Sciatic nerve (tissue), 2 donors: Measurements from ENCODE around the gene SRGAP3. TPM values are rescaled to one million over a fixed set of nuclear protein-coding genes. Genes with fewer than 3 reads are reported as not detected.

Experiments used
- ATAC-seq: fragments of 200-7000 bp; cut with Tn5 transposase; one replicate; pipeline ENCODE4 v1.9.1; 2020; ENCODE audit warnings: mild to moderate bottlenecking, moderate library complexity
- DNase-seq: peaks from one replicate; pipeline ENCODE4 v3.0.0-alpha.2; 2020; ENCODE audit warnings: low spot score
- intact Hi-C: fragments of 100-400 bp; cut with DNase I; formaldehyde crosslinking; loops from one replicate; pipeline ENCODE4 v1.14.2; 2022
- total RNA-seq: library from RNA; stranded (reverse); fragmentation: NEBNext Ultra II Directional; extraction: Animal tissue kit (Norgen Biotek cat#: 25700); gene quantifications from one replicate; pipeline ENCODE4 v1.2.1, GENCODE V29; 2021
- donor health status: DM: no; HTN: no; CAD: no.
- donor health status: DM: no; HTN: no; CAD: no.

Gene SRGAP3
- total RNA-seq, 1 donor from 2014 or later = 14.4 TPM

DNA sequence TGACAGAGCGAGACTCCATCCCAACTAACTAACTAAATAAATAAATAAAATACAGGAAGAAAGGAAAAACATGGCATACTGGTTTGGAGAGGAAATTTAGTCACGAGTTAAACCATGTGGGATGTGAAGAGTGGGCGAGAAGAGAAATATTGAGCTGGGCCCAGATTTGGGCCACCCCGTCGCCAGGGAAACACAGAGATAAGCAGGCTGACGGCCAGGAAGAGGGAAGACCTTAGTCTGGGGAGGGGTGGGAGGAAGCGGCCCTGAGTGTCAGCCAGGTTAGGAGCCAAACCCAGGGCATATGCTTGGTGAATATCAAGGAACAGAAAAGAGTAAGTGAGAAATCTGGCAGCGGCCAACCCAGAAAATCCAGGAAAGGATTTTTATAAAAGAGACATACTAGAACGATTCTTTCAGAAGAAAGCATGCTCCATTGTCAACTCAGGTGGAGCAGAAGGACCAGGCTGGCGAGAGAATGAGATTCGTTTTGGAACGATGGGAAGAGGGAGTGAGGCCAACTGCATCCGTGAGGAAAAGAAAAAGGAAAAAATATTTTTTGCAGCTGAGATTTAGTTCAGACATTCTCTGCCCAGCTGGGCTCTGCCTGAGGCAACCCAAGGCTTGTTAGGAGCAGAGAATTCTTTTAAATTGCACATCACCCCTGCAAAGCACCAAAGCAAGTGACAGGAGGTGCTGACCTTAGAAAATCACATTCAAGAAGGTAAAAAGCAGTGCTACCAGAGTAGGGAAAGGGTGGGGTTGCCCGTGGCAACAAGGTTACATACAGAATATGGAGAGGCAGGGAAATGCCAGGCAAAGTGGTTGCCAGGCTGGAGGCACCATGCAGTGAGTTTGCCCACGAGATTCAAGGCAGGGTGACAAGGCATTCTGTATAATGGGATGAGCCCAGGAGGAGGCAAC lies 226.9 kb downstream of the SRGAP3 start:
- DNase-seq = no peak
- ATAC-seq = no peak
- intact Hi-C loops = no loop called here

DNA sequence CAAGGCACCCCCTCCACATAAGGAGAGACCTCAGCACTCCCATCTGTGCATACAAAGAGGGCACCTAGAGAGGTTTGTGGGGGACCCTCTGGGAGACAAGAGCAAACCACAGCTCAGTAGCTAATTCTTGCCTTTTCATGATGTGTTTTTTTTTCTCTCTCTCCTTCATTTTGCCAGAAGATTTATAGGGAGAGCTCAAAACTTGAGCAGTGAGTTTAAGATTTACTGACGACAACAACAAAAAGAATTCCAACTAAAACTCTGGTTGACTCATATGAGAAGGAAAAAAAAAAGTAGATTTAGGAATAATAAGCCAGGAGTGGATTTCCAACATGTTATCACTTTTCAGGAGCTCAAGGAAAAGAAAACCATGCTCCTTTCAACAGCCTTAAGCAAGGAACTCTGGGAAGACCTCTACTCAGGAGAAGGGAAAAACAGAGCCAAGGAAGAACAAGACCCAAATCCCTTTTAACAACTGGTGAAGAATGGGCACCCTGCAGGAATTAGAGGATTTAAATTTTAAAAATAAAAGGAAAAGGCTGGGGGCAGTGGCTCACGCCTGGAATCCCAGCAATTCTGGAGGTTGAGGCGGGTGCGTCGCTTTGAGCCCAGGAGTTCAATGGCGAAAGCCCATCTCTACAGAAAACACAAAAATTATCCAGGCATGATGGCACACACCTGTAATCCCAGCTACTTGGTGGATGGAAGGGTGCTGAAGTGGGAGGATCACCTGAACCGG lies 228.0 kb downstream of the SRGAP3 start:
- intact Hi-C loops = no loop called here
- ATAC-seq (no peak), DNase-seq (no peak)

DNA sequence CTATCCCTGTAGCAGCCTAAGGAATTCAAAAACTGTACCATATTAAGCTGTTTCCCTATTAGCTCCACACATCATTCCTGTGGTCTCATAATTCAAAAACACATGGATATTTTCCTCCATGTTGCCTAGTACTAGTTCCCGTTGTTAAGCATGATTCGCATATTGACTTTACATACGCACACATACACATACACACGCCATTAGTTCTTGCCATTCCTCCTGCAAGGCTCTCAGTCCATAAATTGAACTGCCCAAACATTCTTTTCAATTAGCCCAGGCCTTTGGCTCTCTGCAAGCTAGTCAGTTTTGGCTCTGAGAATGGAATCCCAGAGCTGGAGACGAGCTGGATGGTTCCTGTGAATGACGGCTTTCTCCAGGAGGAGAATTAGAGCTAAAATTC lies 229.0 kb downstream of the SRGAP3 start:
- no peak for ATAC-seq
- intact Hi-C loops = no loop called here
- DNase-seq = no peak

DNA sequence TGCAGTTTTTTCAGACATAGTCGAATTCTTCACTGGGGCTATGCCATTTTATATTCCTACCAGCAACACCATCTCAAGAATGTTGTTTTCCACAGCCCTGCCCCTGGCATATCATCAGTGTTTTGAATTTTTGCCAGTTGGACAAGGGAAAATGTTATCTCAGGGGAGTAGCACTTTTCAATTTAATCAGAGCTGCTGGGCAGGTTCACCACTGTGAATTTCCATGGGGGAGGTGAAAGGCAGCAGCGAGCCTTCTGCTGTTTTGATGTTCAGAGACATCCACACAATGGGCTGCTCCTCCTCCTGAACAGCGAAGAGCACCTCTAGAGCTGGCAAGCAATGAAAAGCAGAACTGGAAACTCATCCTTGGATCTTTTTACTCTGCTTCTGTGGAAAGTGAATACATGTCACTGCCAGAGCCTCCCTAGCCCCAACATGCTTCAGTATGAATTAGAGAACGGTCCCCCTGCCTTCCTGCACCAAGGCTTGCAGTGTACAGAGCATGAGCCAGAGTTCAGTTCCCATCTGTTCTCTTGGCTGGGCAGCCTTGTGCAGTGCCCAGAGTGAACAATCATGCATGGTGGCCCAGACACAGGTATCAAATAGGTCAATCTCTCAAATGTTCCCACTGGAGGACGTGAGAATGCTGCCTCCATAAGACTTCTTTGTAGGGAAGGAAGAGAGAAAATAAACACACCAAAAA lies 230.0 kb downstream of the SRGAP3 start:
- DNase-seq (no peak), ATAC-seq (no peak)
- intact Hi-C loops = loop anchor here (2.0 kb wide), 1 partner anchor 27 kb away; no protein-coding TSS in a partner anchor

DNA sequence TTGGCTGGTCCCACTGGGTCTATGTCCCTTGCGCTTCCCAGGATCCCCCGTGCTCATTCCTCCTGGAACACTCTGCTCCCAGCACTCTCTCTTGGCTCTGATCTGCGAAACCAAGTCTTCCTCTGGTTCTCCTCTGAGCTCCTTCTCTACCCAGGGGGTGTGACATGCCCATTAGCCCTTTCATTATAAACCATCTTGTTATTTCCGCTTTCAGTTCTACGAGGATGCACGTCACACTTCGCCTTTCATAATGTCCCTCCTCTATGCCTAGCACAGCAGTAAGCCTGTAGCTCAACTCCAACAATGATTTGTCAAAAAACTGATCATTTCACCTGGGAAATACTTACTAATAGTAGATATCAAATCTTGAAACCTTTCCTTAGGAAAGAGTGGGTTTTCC lies 234.2 kb downstream of the SRGAP3 start:
- ATAC-seq (no peak), DNase-seq (no peak)
- intact Hi-C loops = no loop called here

DNA sequence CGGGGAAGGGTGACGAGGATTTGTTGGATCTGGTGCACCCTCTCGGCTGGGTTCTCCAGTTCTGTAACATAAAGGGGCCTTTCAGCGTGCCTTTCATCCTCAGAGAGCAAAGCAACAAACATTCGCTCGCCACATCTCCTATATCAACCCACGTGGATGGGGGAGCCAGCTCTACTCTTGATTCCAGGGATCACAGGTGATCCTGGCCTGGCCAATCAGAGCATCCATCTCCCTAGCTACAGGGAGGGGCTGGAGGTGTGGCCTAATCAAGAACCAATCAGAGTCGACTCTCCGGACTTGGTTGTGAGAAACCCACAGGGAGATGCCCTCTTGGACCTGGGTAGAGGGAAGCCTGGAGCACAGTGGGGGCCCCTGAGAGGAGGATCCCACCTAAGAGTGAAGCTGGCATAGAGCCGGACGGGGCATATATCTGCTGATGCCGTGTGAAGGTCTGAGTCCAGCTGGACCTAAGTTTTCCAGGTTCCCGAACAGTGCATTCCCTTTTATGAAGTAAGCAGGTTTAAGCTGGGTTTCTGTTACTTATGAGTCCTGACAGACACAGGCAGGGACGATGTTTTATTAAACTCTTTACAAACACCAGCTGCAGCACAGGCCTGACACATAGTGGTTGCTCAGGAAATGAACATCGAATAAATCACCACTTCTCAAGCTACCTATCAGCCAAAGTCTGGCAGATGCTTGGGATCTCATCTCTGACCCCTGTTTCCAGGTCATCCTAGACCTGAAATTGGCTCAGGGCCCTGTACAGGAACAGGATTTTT lies 235.5 kb downstream of the SRGAP3 start:
- intact Hi-C loops = no loop called here
- ATAC-seq = no peak
- DNase-seq = no peak

DNA sequence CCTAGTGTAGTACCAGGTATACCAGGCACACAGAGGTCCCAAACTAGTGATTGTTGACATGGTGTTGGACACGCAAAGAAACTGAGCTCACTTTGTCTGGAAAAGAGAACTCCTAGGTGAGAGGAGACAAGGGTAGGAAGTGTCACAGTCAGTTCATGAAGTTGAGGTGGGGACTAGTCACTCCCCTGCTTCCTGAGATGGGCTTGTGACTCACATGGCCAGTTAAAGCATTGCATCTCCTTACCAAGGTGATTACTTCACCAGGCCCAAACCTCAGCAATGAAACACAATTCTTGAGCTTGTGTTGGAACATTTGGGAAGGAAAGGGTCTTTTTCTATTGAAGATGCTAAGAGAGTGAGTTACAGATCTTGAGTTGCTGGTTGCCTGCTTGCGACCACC lies 236.9 kb downstream of the SRGAP3 start:
- ATAC-seq = no peak

DNA sequence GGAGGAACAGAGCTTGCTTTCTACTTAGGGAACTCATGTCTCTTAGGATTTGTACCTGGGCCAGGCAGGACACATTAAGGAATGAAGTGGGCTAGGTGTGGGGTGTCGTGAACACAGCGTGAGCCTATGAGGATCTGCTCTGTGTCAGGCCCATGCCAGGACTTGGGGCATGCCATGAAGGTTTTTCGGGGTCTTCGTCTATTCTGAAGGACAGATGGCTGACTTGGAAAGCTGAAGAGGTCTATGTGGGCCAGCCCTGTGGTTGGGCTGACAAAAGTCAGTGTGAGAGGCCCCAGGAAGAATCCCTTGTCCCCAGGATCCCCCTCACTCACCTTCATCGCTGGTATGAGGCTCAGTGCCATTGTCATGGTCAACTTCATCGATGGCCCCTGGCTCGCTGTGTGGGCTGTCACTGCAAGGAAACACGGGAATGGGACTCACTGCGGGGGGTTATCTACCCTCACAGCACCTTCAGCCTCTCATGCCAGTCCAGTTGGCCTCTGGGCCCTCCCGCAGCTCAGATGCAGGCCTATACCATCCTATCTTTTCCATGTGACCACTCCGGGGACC lies 239.4 kb downstream of the SRGAP3 start:
- intact Hi-C loops = no loop called here
- ATAC-seq = no peak
- DNase-seq = no peak

More for the DNA sequence above, 236.9 kb downstream of the SRGAP3 start:
- no peak for DNase-seq
- intact Hi-C loops = no loop called here

DNA sequence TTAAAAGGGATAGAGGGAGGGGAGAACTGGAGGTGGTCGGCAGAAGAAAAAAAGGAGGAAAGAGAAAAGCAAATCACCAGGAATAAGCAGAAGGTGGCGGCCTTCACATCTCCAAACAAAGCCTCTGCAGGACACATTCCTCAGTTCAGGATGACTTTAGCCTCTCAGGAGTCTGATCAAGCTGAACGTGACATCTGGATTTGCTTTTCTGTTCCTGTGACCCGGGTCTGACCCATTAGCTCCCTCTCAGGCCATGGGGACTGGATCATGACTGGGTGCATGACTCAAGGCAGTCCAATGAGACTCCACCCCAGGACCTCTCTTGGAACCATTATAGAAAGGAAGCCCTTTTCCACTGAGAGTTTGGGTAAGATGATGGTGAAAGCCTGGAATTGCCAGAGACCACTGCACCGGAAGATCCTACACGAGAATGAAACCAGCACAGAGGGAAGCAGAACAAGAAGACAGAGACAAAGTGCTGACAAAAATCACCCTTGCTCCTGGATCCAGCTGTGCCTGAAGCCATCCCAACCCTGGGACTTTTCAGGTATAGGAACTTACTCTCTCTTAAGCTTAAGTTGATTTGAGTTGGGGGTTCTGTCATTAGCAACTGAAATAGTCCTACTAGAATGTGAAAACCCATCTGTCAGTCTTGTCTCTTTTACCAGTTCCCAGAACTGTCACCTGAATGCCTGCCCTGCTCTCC lies 240.7 kb downstream of the SRGAP3 start:
- DNase-seq (no peak), ATAC-seq (no peak)
- intact Hi-C loops = no loop called here

DNA sequence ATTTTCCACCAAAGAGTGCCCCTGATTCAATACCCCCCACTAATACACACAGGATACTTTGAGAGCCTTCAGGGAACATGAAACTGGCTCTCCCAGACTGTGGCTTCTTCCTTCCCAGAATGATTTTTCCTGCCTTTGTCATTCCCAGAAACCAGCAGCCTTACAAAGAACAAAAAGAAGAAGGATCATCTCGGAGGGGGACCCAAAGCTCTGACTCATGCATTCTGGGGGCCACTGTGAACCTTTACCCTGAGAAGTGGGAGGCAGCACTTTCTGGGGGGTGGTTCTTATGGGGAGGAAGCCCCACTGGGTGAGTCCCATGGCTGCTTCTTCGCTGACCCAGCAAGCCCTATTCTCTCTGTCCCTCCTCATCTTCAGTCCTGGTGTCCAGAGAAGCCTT lies 241.5 kb downstream of the SRGAP3 start:
- DNase-seq (no peak), ATAC-seq (no peak)
- intact Hi-C loops = no loop called here

DNA sequence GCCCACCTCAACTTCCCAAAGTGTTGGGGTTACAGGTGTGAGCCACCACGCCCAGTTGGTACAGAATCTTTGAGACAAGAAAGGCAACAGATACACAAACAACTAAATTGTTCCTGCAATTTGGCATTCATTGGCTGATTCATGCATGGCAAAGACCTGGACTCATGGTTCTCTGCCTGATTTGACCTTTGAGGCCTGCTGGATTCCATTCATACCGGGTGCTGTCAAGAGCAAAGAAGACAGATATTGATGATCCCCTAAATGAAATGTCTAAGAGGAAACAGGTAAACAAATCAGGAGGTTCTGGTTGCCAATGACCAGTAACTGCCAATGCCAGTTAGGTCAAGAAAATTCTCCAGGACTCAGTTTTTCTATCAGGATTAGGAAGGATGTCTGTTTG lies 242.2 kb downstream of the SRGAP3 start:
- intact Hi-C loops = no loop called here
- ATAC-seq (no peak), DNase-seq (no peak)

DNA sequence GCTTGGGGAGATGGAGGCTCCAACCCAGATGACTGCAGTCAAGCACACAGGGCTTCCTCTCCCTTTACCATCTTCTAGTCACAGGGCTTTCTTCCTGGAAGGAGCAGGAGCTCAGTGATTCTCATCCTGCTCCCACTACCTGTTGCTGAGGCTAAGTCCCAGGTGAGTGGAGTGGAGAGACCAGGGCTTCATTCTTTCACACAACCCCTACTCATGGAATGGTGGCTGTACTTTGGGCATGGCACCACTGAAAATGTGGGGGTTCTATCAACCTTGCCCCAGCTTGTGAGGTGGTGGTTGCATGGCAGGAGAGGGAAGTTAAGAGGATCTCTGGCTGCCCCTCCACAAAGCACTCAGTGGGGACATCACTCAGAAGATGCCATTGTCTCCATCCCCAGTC lies 249.4 kb downstream of the SRGAP3 start:
- ATAC-seq (no peak), DNase-seq (no peak)
- intact Hi-C loops = no loop called here

DNA sequence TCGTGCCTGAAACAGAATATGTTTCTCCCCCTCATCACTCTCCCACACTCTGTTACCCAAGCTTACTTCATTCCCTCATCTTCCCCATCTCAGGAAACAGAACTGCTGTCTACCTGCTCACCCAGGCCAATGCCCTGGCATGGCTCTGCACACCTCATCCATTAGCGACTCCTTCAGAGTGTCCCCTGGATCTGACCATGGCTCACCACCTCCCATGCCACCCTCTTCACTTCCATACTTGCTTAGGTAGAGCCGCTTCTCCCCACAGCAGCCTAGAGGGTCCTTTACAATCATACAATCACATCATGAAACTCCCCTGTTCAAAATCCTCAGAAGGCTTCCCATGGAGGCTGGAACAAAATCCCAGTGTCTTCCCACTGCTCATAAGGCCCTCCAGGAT lies 252.3 kb downstream of the SRGAP3 start:
- intact Hi-C loops = no loop called here
- ATAC-seq (no peak), DNase-seq (no peak)

DNA sequence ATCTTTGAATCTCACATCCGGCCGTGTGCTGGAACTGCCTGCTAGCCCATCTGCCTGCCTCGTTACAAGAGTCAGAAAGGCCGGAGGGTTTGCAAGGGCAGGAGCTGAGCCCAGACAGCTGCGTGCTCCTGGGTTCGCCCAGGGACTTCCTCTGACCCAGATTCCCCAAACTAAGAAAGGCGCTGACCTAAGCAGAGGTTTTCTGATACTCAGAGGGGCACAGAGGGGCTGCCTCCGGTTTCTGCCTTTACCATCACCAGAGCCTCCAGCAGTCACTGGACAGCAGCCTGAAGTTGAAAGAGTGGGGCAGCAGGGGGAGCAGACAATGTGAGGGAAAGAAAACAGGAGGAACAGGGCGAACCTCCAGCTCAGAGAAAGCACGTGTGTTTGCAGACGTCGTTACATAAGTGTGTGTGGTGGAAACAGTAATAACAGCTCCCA lies 252.7 kb downstream of the SRGAP3 start:
- intact Hi-C loops = no loop called here
- DNase-seq (peak; percentile 73), ATAC-seq (peak; percentile 96)

DNA sequence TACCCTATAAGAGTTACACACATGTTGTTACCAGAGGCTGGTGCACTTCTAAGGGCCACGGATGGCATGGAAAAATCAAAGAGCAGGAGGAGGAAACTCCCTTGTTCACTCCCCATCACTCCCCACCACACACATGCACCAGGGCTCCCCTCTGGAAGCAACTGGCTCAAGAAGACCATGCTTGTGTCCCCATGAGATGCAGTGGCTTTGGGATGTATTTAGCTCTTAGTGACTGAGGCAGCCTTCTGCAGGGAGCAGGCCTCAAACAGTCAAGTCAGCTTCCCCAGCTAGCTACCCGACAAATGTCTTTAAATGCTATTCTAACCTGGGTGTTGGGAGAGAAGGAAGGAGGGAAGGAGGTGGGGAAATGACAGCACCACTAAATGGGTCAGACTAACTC lies 253.2 kb downstream of the SRGAP3 start:
- ATAC-seq (no peak), DNase-seq (no peak)
- intact Hi-C loops = no loop called here

DNA sequence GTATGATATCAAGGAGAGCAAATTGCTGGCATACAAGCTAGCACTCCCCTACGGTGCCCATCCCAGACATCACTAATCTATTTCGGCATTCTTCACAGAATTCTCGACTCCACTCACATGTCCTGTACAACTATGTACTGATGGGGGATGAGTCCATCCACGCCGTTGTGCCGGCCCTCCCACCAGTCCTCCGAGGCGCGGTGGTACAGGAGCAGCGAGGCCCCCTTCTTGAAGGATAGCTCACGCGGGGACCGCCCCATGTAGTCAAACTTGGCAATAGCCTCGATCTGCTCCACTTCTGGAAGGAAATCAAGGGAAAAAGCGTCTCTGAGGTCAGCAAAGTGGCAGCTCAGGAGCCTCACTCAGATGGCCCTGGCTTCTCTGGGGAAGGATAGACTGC lies 255.2 kb downstream of the SRGAP3 start:
- DNase-seq (no peak), ATAC-seq (no peak)
- intact Hi-C loops = loop anchor here (5.0 kb wide), 1 partner anchor 63 kb away; no protein-coding TSS in a partner anchor

DNA sequence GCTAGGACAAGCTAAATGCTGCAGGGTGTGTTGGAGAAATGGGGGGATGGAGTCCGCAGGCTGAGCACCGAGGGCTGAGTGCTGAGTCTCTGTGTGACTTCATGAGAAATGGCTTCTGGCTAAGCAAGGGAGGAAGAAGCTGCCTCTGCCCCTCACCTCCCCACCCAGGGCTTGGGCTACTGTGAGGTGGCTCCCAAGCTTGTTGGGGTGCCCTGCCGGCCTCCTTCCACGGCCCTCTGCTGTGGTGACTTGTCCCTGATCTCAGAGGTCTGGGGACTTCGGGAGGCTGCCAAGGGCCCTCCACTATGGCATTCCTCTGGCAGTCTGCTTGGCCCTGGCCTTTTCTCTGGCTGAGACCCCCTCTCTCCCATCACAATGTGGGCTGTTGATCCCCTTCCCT lies 256.1 kb downstream of the SRGAP3 start:
- intact Hi-C loops = loop anchor here (2.0 to 5.0 kb wide), 2 partner anchors 25 to 64 kb away; no protein-coding TSS in a partner anchor
- no peak for DNase-seq
- no peak for ATAC-seq

DNA sequence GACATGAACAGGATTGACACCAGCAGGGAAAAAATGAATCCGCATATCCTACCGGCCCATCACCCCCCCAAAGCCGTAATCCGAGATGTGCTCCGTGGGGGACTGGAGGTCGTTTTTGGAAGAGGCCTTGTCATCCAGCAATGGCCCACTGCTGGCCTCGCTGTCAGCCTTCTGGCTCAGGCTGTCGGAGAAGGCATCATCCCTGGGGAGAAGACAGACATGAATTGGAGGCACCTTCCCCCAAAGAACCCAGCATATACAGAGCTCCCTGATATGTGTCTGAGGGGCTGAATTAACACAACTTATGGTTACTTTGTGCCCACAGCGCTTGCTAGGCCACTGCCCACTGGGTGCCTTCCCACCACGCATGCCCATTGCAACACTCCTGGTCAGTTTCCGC lies 256.6 kb downstream of the SRGAP3 start:
- intact Hi-C loops = loop anchor here (2.0 to 5.0 kb wide), 2 partner anchors 26 to 64 kb away; no protein-coding TSS in a partner anchor
- DNase-seq (no peak), ATAC-seq (no peak)
